ENCODE results near the gene PLXNB3. TPM values are rescaled to one million over a fixed set of nuclear protein-coding genes. Genes with fewer than 3 reads are reported as not detected.
A peak's percentile ranks its signal among the peaks of the same experiment; 100 is the strongest.

Gene PLXNB3
- total RNA-seq, 4 donors from 2014 or later = 2.7 to 25.6 (median 7.6) TPM

GRCh38 chrX:153735274-153735673 is 28.8 kb upstream of the PLXNB3 start:
- Histone ChIP-seq H3K9me3 (no peaks in the 10 kb centered on the region), H3K27ac (no peak overlapping the region), H3K4me1 (peaks cover 0 to 6% (median 0%) of the 10 kb centered on the region in 4 donors), H3K4me3 (no peak overlapping the region), H3K27me3 (no peaks in the 10 kb centered on the region), H3K36me3 (peaks cover 0 to 7% (median 0%) of the 10 kb centered on the region in 3 donors)
- no peak for DNase-seq
- TF ChIP-seq CTCF (IDR thresholded peaks at IDR 0.05) = peak in 3 of 6 experiments; percentile 9 to 13 (median 11)
- TF ChIP-seq POLR2A (IDR thresholded peaks at IDR 0.05) = no peak

- no peak for TF ChIP-seq POLR2A (IDR thresholded peaks at IDR 0.05)
- TF ChIP-seq CTCF (IDR thresholded peaks at IDR 0.05) = no peak
- Histone ChIP-seq H3K27ac (peak overlapping the region in 2 of 4 donors; percentile 45 to 67), H3K4me3 (no peak overlapping the region), H3K9me3 (no peaks in the 10 kb centered on the region), H3K4me1 (peaks cover 0 to 8% (median 0%) of the 10 kb centered on the region in 4 donors), H3K36me3 (peaks cover 0 to 7% (median 0%) of the 10 kb centered on the region in 3 donors), H3K27me3 (no peaks in the 10 kb centered on the region)
- DNase-seq = no peak
These were observed 27.8 kb upstream of the PLXNB3 start for GRCh38 chrX:153736071-153736820.

- Histone ChIP-seq H3K36me3 (peaks cover 0 to 7% (median 0%) of the 10 kb centered on the region in 3 donors), H3K4me3 (no peak overlapping the region), H3K9me3 (no peaks in the 10 kb centered on the region), H3K27ac (peak overlapping the region in 2 of 4 donors; percentile 45 to 67), H3K27me3 (no peaks in the 10 kb centered on the region), H3K4me1 (peaks cover 0 to 8% (median 0%) of the 10 kb centered on the region in 4 donors)
- DNase-seq = peak in 2 of 3 donors; percentile 64 to 70
- TF ChIP-seq CTCF (IDR thresholded peaks at IDR 0.05) (no peak), POLR2A (IDR thresholded peaks at IDR 0.05) (no peak)
These were observed 27.1 kb upstream of the PLXNB3 start for GRCh38 chrX:153736871-153737441.

GRCh38 chrX:153738056-153738605 is 25.9 kb upstream of the PLXNB3 start:
- Histone ChIP-seq H3K27ac (peak overlapping the region in 1 of 4 donors; percentile 67), H3K4me3 (no peak overlapping the region), H3K4me1 (peaks cover 0 to 13% (median 0%) of the 10 kb centered on the region in 4 donors), H3K27me3 (no peaks in the 10 kb centered on the region), H3K9me3 (no peaks in the 10 kb centered on the region), H3K36me3 (peaks cover 0 to 7% (median 0%) of the 10 kb centered on the region in 3 donors)
- TF ChIP-seq POLR2A (IDR thresholded peaks at IDR 0.05) (no peak), CTCF (IDR thresholded peaks at IDR 0.05) (no peak)
- no peak for DNase-seq

GRCh38 chrX:153739754-153740486 is 24.1 kb upstream of the PLXNB3 start:
- Histone ChIP-seq H3K4me3 (no peak overlapping the region), H3K27me3 (no peaks in the 10 kb centered on the region), H3K4me1 (peaks cover 0 to 20% (median 0%) of the 10 kb centered on the region in 4 donors), H3K36me3 (peaks cover 0 to 7% (median 0%) of the 10 kb centered on the region in 3 donors), H3K9me3 (no peaks in the 10 kb centered on the region), H3K27ac (peak overlapping the region in 2 of 4 donors; percentile 42 to 72)
- TF ChIP-seq CTCF (IDR thresholded peaks at IDR 0.05) = no peak
- peak in 1 of 3 donors; percentile 62 for DNase-seq
